ENCODE results near the gene FGF1. TPM values are rescaled to one million over a fixed set of nuclear protein-coding genes. Genes with fewer than 3 reads are reported as not detected.
A peak's percentile ranks its signal among the peaks of the same experiment; 100 is the strongest.

FGF1 gene
- total and polyA plus RNA-seq, 3 donors from 2014 or later = 1.9 to 4.4 (median 2.2) TPM

DNA sequence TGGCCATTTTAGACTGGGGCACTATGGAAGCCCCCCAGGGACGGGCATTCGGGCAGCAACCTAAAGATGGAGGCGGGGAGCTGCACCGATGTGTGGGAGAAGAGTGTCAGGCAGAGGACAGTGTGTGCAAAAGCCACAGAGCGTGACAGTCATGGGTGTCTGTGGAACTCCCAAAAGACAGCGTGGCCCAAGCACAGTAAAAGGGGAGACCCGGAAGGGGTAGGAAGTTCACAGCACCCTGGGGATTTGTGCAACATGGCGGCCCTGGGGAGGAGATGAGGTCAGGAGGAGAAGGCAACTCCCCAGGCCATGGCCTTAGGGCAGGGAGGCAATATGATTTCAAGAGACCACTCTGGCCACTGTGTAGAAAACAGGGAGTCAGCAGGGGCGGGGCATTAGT is 38.9 kb upstream of the FGF1 start:
- H3K27me3 ChIP-seq = no peaks in the 10 kb centered on the region
- no peaks in the 10 kb centered on the region for H3K4me1 ChIP-seq
- DNase-seq = no peak
- H3K36me3 ChIP-seq (ENCODE audit: low read depth, missing control alignments) = no peaks in the 10 kb centered on the region
- no peak overlapping the region for H3K4me3 ChIP-seq
- H3K27ac ChIP-seq = no peak overlapping the region
- intact Hi-C loops (cut with DNase I; ENCODE audit: low total_unique reads) = loop anchor here (5.0 kb wide), 1 partner anchor 152 kb away; no protein-coding TSS in a partner anchor
- TF ChIP-seq, protein P1, sequence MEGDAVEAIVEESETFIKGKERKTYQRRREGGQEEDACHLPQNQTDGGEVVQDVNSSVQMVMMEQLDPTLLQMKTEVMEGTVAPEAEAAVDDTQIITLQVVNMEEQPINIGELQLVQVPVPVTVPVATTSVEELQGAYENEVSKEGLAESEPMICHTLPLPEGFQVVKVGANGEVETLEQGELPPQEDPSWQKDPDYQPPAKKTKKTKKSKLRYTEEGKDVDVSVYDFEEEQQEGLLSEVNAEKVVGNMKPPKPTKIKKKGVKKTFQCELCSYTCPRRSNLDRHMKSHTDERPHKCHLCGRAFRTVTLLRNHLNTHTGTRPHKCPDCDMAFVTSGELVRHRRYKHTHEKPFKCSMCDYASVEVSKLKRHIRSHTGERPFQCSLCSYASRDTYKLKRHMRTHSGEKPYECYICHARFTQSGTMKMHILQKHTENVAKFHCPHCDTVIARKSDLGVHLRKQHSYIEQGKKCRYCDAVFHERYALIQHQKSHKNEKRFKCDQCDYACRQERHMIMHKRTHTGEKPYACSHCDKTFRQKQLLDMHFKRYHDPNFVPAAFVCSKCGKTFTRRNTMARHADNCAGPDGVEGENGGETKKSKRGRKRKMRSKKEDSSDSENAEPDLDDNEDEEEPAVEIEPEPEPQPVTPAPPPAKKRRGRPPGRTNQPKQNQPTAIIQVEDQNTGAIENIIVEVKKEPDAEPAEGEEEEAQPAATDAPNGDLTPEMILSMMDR (IDR thresholded peaks at IDR 0.05) = no peak
- no peak for TF ChIP-seq POLR2A (IDR thresholded peaks at IDR 0.05)
- no peaks in the 10 kb centered on the region for H3K9me3 ChIP-seq
- 89 to 96% methylated on average over 9 of the region's 9 CpGs for WGBS, 2 donors

DNA sequence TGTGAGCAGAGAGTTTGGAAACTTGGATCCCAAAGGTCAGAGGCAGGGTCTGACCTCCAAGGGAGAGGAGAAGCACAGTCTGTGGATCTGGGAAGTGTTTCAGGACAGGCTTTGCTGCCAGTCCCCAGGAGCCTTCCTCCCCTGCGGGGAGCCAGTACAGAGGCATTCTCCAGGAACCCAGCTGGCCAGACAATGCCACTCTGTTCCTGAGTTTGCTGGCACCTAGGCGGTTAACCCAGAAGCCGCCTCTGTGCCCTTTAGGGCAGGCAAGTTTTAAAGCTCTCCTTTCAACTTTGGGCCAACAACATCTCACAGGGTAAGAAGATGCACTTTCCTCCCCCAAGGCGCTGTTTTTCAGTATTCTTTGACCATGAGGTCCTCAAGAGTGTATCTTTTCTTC is 37.0 kb upstream of the FGF1 start:
- no peaks in the 10 kb centered on the region for H3K36me3 ChIP-seq (ENCODE audit: low read depth, missing control alignments)
- no peak overlapping the region for H3K27ac ChIP-seq
- no peaks in the 10 kb centered on the region for H3K9me3 ChIP-seq
- DNase-seq = no peak
- no peak overlapping the region for H3K4me3 ChIP-seq
- H3K27me3 ChIP-seq = no peaks in the 10 kb centered on the region
- 70 to 88% methylated on average over 4 of the region's 4 CpGs for WGBS, 2 donors
- TF ChIP-seq POLR2A (IDR thresholded peaks at IDR 0.05) = no peak
- TF ChIP-seq, protein P1 (IDR thresholded peaks at IDR 0.05) = no peak
- intact Hi-C loops (cut with DNase I; ENCODE audit: low total_unique reads) = no loop called here
- no peaks in the 10 kb centered on the region for H3K4me1 ChIP-seq

DNA sequence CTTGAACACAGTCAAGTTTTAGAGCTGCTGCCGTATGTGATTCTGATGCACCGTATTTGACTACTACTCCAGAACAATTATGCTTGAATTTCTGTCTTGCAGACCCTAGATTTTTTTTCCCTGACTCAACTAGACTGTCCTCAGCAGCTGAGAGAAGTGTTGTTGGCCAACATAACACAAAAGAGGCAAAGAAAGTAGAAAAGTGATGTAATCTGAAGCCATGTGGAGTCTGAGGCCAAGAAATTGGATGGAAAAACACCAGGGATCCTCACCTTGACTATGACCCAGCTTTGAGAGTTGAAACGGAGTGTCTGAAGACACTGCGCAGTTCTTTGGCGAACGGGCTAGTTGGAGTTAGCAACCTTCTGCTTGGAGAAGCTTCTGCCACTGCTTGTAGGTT is 36.3 kb upstream of the FGF1 start:
- Histone ChIP-seq H3K36me3 (ENCODE audit: low read depth, missing control alignments) (no peaks in the 10 kb centered on the region), H3K4me3 (no peak overlapping the region), H3K27ac (no peak overlapping the region), H3K9me3 (no peaks in the 10 kb centered on the region), H3K27me3 (no peaks in the 10 kb centered on the region), H3K4me1 (no peaks in the 10 kb centered on the region)
- DNase-seq = no peak
- intact Hi-C loops (cut with DNase I; ENCODE audit: low total_unique reads) = no loop called here
- TF ChIP-seq POLR2A (IDR thresholded peaks at IDR 0.05) = no peak
- WGBS, 2 donors = 90 to 95% methylated on average over 6 of the region's 6 CpGs

DNA sequence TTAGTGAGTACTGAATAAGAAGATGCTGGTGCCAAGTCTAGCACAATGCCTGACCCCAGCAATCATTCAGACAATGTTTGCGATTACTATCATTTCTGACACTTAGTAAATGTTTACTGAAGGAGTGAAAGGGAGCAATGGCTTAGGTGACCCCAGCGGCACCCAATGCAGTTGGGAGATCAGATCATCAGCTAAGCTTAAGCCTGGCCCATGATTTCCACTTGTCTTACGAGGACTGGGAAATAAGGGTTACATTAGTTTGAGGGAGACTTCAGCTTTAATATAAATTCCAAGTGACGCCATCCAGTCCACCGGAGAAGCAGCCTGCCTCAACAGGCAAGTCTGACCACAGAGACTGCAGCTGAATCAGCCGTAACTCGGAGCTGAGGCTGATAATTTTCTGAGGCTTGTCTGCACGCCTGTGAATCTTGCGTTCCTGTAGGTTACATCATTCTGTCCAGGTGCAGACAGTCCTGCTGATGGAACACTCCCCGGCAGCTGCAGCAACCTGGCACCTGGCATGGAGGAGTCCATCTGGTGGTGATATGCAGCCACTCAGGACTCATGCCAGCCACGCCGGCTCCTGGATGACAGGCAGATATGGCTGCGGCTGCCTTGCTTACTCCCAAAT is 34.9 kb upstream of the FGF1 start:
- Histone ChIP-seq H3K36me3 (ENCODE audit: low read depth, missing control alignments) (no peaks in the 10 kb centered on the region), H3K27me3 (no peaks in the 10 kb centered on the region), H3K4me1 (no peaks in the 10 kb centered on the region), H3K9me3 (no peaks in the 10 kb centered on the region), H3K27ac (no peak overlapping the region), H3K4me3 (no peak overlapping the region)
- intact Hi-C loops (cut with DNase I; ENCODE audit: low total_unique reads) = no loop called here
- WGBS, 2 donors = 83 to 98% methylated on average over 4 to 13 of the region's 13 CpGs
- TF ChIP-seq, protein P1 (IDR thresholded peaks at IDR 0.05) = no peak
- TF ChIP-seq POLR2A (IDR thresholded peaks at IDR 0.05) = no peak
- peak; percentile 48 for DNase-seq

DNA sequence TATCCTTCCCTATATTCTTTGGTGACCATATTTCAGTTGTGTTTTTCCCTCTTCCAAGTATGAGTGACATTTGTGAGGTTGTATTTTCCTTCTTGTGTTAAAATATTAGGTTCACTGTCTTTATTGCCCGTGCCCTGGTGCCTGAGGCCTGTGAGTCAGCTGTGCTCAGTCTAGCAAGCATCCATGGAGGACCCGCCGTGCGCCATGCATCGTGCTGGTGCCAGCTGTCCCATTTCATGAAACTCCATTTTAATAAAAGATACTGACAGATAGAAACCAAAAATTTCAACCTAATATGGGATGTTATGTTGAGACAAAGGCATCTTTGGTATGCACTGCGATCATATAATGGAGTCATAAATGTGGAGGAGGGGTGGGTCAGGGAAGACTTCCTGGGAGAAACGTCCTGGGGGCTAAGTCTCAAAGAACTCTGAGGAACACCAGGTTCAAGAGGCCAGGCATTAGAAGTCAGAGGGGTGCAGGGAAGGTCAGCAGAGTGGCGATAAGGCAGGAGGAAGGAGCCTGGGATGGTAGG is 34.0 kb upstream of the FGF1 start:
- 87 to 92% methylated on average over 8 of the region's 8 CpGs for WGBS, 2 donors
- no peaks in the 10 kb centered on the region for H3K4me1 ChIP-seq
- TF ChIP-seq, protein P1 (IDR thresholded peaks at IDR 0.05) = no peak
- TF ChIP-seq POLR2A (IDR thresholded peaks at IDR 0.05) = no peak
- H3K36me3 ChIP-seq (ENCODE audit: low read depth, missing control alignments) = no peaks in the 10 kb centered on the region
- intact Hi-C loops (cut with DNase I; ENCODE audit: low total_unique reads) = loop anchor here (5.0 kb wide), 1 partner anchor 162 kb away; no protein-coding TSS in a partner anchor
- no peak overlapping the region for H3K4me3 ChIP-seq
- no peak for DNase-seq
- H3K9me3 ChIP-seq = no peaks in the 10 kb centered on the region
- H3K27me3 ChIP-seq = no peaks in the 10 kb centered on the region
- H3K27ac ChIP-seq = no peak overlapping the region
